Measurements from ENCODE around the gene DMXL1.

DMXL1 gene

GRCh38 chr5:119076080-119076479, 5.2 kb downstream of the DMXL1 start:
- H4K20me1 ChIP-seq (ENCODE audit: insufficient read depth, low read length) = no peaks in the 10 kb centered on the region
- no peaks in the 10 kb centered on the region for H3K27me3 ChIP-seq (ENCODE audit: insufficient read depth, low read length)
- H3K4me1 ChIP-seq (ENCODE audit: insufficient read depth, low read length, severe bottlenecking) = peaks cover 87% of the 10 kb centered on the region
- H2AFZ ChIP-seq (ENCODE audit: low read length) = no peak overlapping the region
- H3K79me2 ChIP-seq (ENCODE audit: insufficient read depth, low read length) = peaks cover 87% of the 10 kb centered on the region
- no peaks in the 10 kb centered on the region for H3K9me3 ChIP-seq (ENCODE audit: low read length)
- no peak overlapping the region for H3K4me3 ChIP-seq (ENCODE audit: low read depth, low read length, poor library complexity, severe bottlenecking)
- TF ChIP-seq EZH2 (IDR thresholded peaks at IDR 0.05; ENCODE audit: borderline replicate concordance, low read length) (no peak), CTCF (IDR thresholded peaks at IDR 0.05; ENCODE audit: low read length) (no peak)
- H3K9me2 ChIP-seq (ENCODE audit: low read depth, low read length) = no peaks in the 10 kb centered on the region
- H3K27ac ChIP-seq (ENCODE audit: low read depth, low read length, poor library complexity, severe bottlenecking) = peak overlapping the region; percentile 33
- H3K4me2 ChIP-seq (ENCODE audit: low read length) = peak overlapping the region; percentile 58
- no peaks in the 10 kb centered on the region for H3F3A ChIP-seq (ENCODE audit: insufficient read depth, low read length)
- no peaks in the 10 kb centered on the region for H3K36me3 ChIP-seq (ENCODE audit: insufficient read depth, low read length)
- H3K9ac ChIP-seq (ENCODE audit: low read length) = no peak overlapping the region

GRCh38 chr5:119077444-119077843, 6.6 kb downstream of the DMXL1 start:
- H4K20me1 ChIP-seq (ENCODE audit: insufficient read depth, low read length) = no peaks in the 10 kb centered on the region
- H3K36me3 ChIP-seq (ENCODE audit: insufficient read depth, low read length) = no peaks in the 10 kb centered on the region
- H3K4me3 ChIP-seq (ENCODE audit: low read depth, low read length, poor library complexity, severe bottlenecking) = no peak overlapping the region
- no peak overlapping the region for H3K4me2 ChIP-seq (ENCODE audit: low read length)
- no peak overlapping the region for H3K27ac ChIP-seq (ENCODE audit: low read depth, low read length, poor library complexity, severe bottlenecking)
- no peaks in the 10 kb centered on the region for H3K9me3 ChIP-seq (ENCODE audit: low read length)
- 0 out of 2 replicates have a peak, but pooled peaks cover 2% of the 10 kb centered on the region for H3F3A ChIP-seq (ENCODE audit: insufficient read depth, low read length)
- H3K79me2 ChIP-seq (ENCODE audit: insufficient read depth, low read length) = peaks cover 88% of the 10 kb centered on the region
- peaks cover 85% of the 10 kb centered on the region for H3K4me1 ChIP-seq (ENCODE audit: insufficient read depth, low read length, severe bottlenecking)
- H3K27me3 ChIP-seq (ENCODE audit: insufficient read depth, low read length) = no peaks in the 10 kb centered on the region
- TF ChIP-seq EZH2 (IDR thresholded peaks at IDR 0.05; ENCODE audit: borderline replicate concordance, low read length) = no peak
- TF ChIP-seq CTCF (IDR thresholded peaks at IDR 0.05; ENCODE audit: low read length) = no peak
- H3K9ac ChIP-seq (ENCODE audit: low read length) = no peak overlapping the region
- no peak overlapping the region for H2AFZ ChIP-seq (ENCODE audit: low read length)
- H3K9me2 ChIP-seq (ENCODE audit: low read depth, low read length) = no peaks in the 10 kb centered on the region

- no peak overlapping the region for H3K4me3 ChIP-seq (ENCODE audit: low read depth, low read length, poor library complexity, severe bottlenecking)
- no peak overlapping the region for H3K9ac ChIP-seq (ENCODE audit: low read length)
- peaks cover 82% of the 10 kb centered on the region for H3K79me2 ChIP-seq (ENCODE audit: insufficient read depth, low read length)
- no peaks in the 10 kb centered on the region for H3K9me2 ChIP-seq (ENCODE audit: low read depth, low read length)
- no peak overlapping the region; the same call in 1 of the 2 replicates for H3K4me2 ChIP-seq (ENCODE audit: low read length)
- no peaks in the 10 kb centered on the region for H3K36me3 ChIP-seq (ENCODE audit: insufficient read depth, low read length)
- peak overlapping the region; percentile 18 for H3K27ac ChIP-seq (ENCODE audit: low read depth, low read length, poor library complexity, severe bottlenecking)
- no peak overlapping the region for H2AFZ ChIP-seq (ENCODE audit: low read length)
- peaks cover 81% of the 10 kb centered on the region for H3K4me1 ChIP-seq (ENCODE audit: insufficient read depth, low read length, severe bottlenecking)
- TF ChIP-seq EZH2 (IDR thresholded peaks at IDR 0.05; ENCODE audit: borderline replicate concordance, low read length) = no peak
- no peak for TF ChIP-seq CTCF (IDR thresholded peaks at IDR 0.05; ENCODE audit: low read length)
- H3K27me3 ChIP-seq (ENCODE audit: insufficient read depth, low read length) = no peaks in the 10 kb centered on the region
- no peaks in the 10 kb centered on the region for H4K20me1 ChIP-seq (ENCODE audit: insufficient read depth, low read length)
- 0 out of 2 replicates have a peak, but pooled peaks cover 2% of the 10 kb centered on the region for H3F3A ChIP-seq (ENCODE audit: insufficient read depth, low read length)
- no peaks in the 10 kb centered on the region for H3K9me3 ChIP-seq (ENCODE audit: low read length)
These were observed 7.4 kb downstream of the DMXL1 start for GRCh38 chr5:119078071-119078846.
